ENCODE measurements around the gene MTHFSD.

DNA sequence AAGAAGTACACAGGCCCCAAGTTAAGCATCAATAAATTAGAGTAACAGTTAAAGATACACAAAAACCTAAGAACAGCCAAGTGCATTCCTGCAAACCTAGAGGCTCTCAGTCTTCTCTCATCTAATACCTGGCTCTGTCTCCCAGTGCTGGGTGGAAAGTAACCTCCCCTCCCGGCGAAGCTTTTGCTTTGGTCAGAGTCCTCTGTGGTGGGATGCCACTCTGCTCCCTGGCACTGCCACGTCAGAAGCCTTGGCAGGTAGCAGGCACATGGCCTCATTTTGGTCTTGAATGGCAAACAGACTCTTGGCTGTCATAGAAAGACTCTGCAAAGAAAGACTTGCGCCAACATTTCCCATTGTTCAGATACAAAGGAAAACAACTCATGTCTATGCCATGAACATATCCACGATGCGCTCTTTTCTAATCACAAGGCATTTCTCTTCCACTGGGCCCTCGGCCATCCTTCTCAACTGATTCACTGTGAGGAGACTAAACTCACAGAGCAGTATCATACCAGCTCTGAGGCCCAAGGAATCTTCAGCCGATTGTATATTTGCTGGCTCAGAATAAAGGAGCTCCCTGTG is 21.2 kb downstream of the MTHFSD start:
- TF ChIP-seq, protein P1, sequence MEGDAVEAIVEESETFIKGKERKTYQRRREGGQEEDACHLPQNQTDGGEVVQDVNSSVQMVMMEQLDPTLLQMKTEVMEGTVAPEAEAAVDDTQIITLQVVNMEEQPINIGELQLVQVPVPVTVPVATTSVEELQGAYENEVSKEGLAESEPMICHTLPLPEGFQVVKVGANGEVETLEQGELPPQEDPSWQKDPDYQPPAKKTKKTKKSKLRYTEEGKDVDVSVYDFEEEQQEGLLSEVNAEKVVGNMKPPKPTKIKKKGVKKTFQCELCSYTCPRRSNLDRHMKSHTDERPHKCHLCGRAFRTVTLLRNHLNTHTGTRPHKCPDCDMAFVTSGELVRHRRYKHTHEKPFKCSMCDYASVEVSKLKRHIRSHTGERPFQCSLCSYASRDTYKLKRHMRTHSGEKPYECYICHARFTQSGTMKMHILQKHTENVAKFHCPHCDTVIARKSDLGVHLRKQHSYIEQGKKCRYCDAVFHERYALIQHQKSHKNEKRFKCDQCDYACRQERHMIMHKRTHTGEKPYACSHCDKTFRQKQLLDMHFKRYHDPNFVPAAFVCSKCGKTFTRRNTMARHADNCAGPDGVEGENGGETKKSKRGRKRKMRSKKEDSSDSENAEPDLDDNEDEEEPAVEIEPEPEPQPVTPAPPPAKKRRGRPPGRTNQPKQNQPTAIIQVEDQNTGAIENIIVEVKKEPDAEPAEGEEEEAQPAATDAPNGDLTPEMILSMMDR (conservative IDR thresholded peaks at IDR 0.05; ENCODE audit: low read depth, low read length), result no peak
- TF ChIP-seq EZH2phosphoT487 (IDR thresholded peaks at IDR 0.05; ENCODE audit: borderline replicate concordance, low read length), result no peak
